DND-41 (cell line): ENCODE results near the gene PRODH2.

ENCODE experiments used
- ATAC-seq: fragments of 200-7000 bp; cut with Tn5 transposase; 3 replicates; pipeline ENCODE4 v1.9.1; 2021; ENCODE audit warnings: low read depth; ENCODE audit not compliant: insufficient read depth
- DNase-seq: peaks from one replicate; pipeline ENCODE4 v3.0.0-alpha.2; 2020
- H2AFZ ChIP-seq: 2 replicates; pipeline ENCODE4 v1.6.0; 2012; ENCODE audit warnings: low read depth, low read length
- H3K27ac ChIP-seq: 2 replicates; pipeline ENCODE4 v1.5.1; 2012; ENCODE audit warnings: low read length, inconsistent platforms
- H3K27me3 ChIP-seq: fragments of 200-600 bp; sonication (generic); 2 replicates; pipeline ENCODE4 v1.6.0; 2012; ENCODE audit warnings: low read length, mild to moderate bottlenecking, inconsistent platforms; ENCODE audit not compliant: insufficient read depth, poor library complexity
- H3K36me3 ChIP-seq: 2 replicates; pipeline ENCODE4 v1.5.1; 2012; ENCODE audit warnings: low read length, inconsistent platforms; ENCODE audit not compliant: insufficient read depth
- H3K4me1 ChIP-seq: 2 replicates; pipeline ENCODE4 v1.5.1; 2012; ENCODE audit warnings: mild to moderate bottlenecking, low read length; ENCODE audit not compliant: insufficient read depth
- H3K4me2 ChIP-seq: 2 replicates; pipeline ENCODE4 v1.6.0; 2012; ENCODE audit warnings: mild to moderate bottlenecking, moderate library complexity, low read length, inconsistent platforms; ENCODE audit not compliant: insufficient read depth
- H3K4me3 ChIP-seq, 2 experiments: fragments of 200-600 bp in 1 of 2; shearing (Covaris generic) in 1 of 2; 2 replicates each; pipeline ENCODE4 v1.5.1; 2012 to 2016; ENCODE audit warnings: inconsistent platforms in 2 of 2, low read length in 2 of 2, mild to moderate bottlenecking in 2 of 2, low read depth in 1 of 2, moderate library complexity in 1 of 2
- H3K79me2 ChIP-seq: 2 replicates; pipeline ENCODE4 v1.6.0; 2012; ENCODE audit warnings: low read length, inconsistent platforms; ENCODE audit not compliant: insufficient read depth
- H3K9ac ChIP-seq: 2 replicates; pipeline ENCODE4 v1.6.0; 2012; ENCODE audit warnings: low read depth, mild to moderate bottlenecking, inconsistent platforms, low read length, moderate library complexity
- H3K9me3 ChIP-seq: 2 replicates; pipeline ENCODE4 v1.5.1; 2012; ENCODE audit warnings: low read length, moderate library complexity, mild to moderate bottlenecking, inconsistent platforms; ENCODE audit not compliant: insufficient read depth, severe bottlenecking
- H4K20me1 ChIP-seq: 2 replicates; pipeline ENCODE4 v1.6.0; 2012; ENCODE audit warnings: low read length; ENCODE audit not compliant: insufficient read depth
- EZH2 ChIP-seq: IDR thresholded peaks from 3 replicates; pipeline ENCODE4 v1.6.1; 2012; ENCODE audit warnings: borderline replicate concordance, low read depth, mild to moderate bottlenecking, moderate library complexity, low read length, inconsistent platforms; ENCODE audit not compliant: severe bottlenecking
- TF ChIP-seq, protein P1 (sequence below): IDR thresholded peaks from 2 replicates; pipeline ENCODE4 v1.5.1; 2012; ENCODE audit warnings: borderline replicate concordance, low read length, moderate library complexity, mild to moderate bottlenecking; ENCODE audit not compliant: poor library complexity, severe bottlenecking; ENCODE audit errors: extremely low read depth

Gene PRODH2

DNA sequence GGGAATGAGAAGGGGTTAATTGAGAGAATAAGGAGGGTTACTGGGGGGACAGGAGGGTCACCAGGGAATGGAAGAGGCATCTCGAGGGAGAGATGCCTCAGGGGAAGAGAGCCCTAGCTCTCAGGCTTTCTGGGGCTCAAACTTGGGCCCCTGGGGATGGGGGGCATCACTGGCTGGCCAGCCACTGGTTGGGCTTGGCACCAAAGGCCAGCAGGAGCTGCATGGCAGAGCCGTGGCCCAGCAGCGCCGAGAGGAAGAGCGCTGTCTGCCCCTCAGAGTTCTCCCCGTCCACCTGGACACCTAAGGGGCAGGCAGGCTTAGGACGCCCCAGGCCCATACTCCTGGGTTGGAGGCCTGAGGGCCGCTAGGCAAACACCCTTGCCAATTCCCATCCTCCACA, 19.8 kb downstream of the PRODH2 start:
- Histone ChIP-seq H4K20me1 (peaks cover 4% of the 10 kb centered on the region), H3K4me2 (no peak overlapping the region), H3K36me3 (no peaks in the 10 kb centered on the region), H3K27ac (no peak overlapping the region), H3K79me2 (no peaks in the 10 kb centered on the region), H3K9ac (no peak overlapping the region), H2AFZ (no peak overlapping the region), H3K9me3 (no peaks in the 10 kb centered on the region), H3K27me3 (no peaks in the 10 kb centered on the region), H3K4me1 (no peaks in the 10 kb centered on the region), H3K4me3 (no peak overlapping the region)
- DNase-seq: no peak
- TF ChIP-seq, protein P1, sequence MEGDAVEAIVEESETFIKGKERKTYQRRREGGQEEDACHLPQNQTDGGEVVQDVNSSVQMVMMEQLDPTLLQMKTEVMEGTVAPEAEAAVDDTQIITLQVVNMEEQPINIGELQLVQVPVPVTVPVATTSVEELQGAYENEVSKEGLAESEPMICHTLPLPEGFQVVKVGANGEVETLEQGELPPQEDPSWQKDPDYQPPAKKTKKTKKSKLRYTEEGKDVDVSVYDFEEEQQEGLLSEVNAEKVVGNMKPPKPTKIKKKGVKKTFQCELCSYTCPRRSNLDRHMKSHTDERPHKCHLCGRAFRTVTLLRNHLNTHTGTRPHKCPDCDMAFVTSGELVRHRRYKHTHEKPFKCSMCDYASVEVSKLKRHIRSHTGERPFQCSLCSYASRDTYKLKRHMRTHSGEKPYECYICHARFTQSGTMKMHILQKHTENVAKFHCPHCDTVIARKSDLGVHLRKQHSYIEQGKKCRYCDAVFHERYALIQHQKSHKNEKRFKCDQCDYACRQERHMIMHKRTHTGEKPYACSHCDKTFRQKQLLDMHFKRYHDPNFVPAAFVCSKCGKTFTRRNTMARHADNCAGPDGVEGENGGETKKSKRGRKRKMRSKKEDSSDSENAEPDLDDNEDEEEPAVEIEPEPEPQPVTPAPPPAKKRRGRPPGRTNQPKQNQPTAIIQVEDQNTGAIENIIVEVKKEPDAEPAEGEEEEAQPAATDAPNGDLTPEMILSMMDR: no peak
- no peak for TF ChIP-seq EZH2
- no peak for ATAC-seq

DNA sequence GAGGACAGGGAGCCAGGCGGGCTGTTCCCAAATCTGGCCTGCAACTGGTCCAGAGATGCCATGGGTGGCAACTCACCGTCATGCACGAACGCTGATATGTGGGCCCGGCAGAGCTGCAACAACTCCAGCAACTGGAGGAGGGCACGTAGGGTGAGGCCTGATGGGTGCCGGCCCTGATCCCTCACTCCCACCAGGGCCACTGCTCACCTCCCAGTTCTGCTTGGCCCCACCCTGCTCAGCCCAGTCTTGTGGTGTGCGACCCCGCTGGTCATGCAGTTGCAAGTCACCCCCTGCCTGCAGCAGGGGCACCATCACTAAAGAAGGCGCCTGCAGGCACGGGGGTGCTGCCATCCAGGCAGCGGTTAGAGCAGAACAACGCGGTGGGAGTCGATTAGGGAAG, 20.3 kb downstream of the PRODH2 start:
- no peak overlapping the region for H3K9ac ChIP-seq

DNA sequence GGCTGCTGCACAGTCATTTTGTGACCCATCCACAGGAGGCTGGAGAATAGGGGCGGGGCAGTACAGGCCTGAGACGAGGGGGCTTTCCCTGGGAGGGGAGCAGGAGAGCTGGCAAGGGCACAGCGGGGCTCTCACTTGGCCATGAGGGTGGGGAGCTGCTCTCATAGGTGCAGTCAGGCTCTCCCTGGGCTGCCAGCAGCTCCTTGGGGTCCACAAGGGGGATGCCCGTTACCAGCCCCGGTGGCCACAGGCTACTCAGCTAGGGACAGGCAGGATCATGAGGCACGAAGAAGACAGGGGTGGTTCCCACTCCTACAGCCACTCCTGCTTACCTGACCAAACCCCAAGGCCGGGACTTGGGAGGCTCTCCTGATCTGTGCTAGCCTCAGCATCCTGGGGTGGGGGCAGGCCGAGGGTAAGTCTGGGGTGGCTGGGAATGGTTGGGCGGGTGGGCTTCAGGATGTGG, 20.8 kb downstream of the PRODH2 start:
- Histone ChIP-seq H3K27me3 (no peaks in the 10 kb centered on the region), H3K9ac (no peak overlapping the region), H3K4me1 (no peaks in the 10 kb centered on the region), H3K4me2 (no peak overlapping the region), H3K79me2 (no peaks in the 10 kb centered on the region), H3K36me3 (0 out of 2 replicates have a peak, but pooled peaks cover 1% of the 10 kb centered on the region), H3K4me3 (no peak overlapping the region), H4K20me1 (peaks cover 4% of the 10 kb centered on the region), H3K27ac (no peak overlapping the region), H2AFZ (no peak overlapping the region), H3K9me3 (no peaks in the 10 kb centered on the region)
- TF ChIP-seq, protein P1: no peak
- no peak for TF ChIP-seq EZH2
- ATAC-seq (no peak), DNase-seq (no peak)

More for the DNA sequence above, 20.3 kb downstream of the PRODH2 start:
- no peak for ATAC-seq
- no peaks in the 10 kb centered on the region for H3K9me3 ChIP-seq
- H3K36me3 ChIP-seq: no peaks in the 10 kb centered on the region
- H3K27ac ChIP-seq: no peak overlapping the region
- no peak overlapping the region for H3K4me2 ChIP-seq
- H3K79me2 ChIP-seq: no peaks in the 10 kb centered on the region
- no peak overlapping the region for H3K4me3 ChIP-seq
- no peak overlapping the region for H2AFZ ChIP-seq
- no peaks in the 10 kb centered on the region for H3K4me1 ChIP-seq
- peaks cover 4% of the 10 kb centered on the region for H4K20me1 ChIP-seq
- DNase-seq: no peak
- no peaks in the 10 kb centered on the region for H3K27me3 ChIP-seq
- TF ChIP-seq, protein P1: no peak
- no peak for TF ChIP-seq EZH2
